PC-3 (cell line): Measurements from ENCODE around the gene CRTAC1. TPM values are rescaled to one million over a fixed set of nuclear protein-coding genes. Genes with fewer than 3 reads are reported as not detected.

Experiments
- ATAC-seq: fragments of 200-7000 bp; cut with Tn5 transposase; 2 replicates; pipeline ENCODE4 v1.9.1; 2020; ENCODE audit warnings: mild to moderate bottlenecking, moderate library complexity
- BruUV-seq: library from RNA; stranded (reverse); fragments of 400-500 nt; replicated peaks from 2 replicates; lab custom pipeline; 2021; lab: Mats Ljungman, UMichigan
- CTCF ChIA-PET: fragments of 300-600 bp; sonication (Branson Sonifier 250); formaldehyde crosslinking; loops from one replicate; lab custom pipeline; 2022; ENCODE audit warnings: antibody characterized with exemption; lab: Charles Lee
- POLR2A ChIA-PET: fragments of 300-600 bp; sonication (Branson Sonifier 250); formaldehyde crosslinking; loops from one replicate; lab custom pipeline; 2022; ENCODE audit warnings: antibody characterized with exemption; ENCODE audit not compliant: unreplicated experiment; lab: Charles Lee
- DNase-seq: peaks from one replicate; pipeline ENCODE4 v3.0.0-alpha.2; 2015
- H2AFZ ChIP-seq: fragments of 300-600 bp; sonication (generic); 2 replicates; pipeline ENCODE4 v1.6.0; 2016; ENCODE audit warnings: antibody characterized with exemption, low read length
- H3F3A ChIP-seq: fragments of 300-600 bp; sonication (generic); one replicate; pipeline ENCODE4 v1.6.0; 2017; ENCODE audit warnings: antibody characterized with exemption, low read length, control low read depth, mild to moderate bottlenecking; ENCODE audit not compliant: unreplicated experiment
- H3K27ac ChIP-seq: fragments of 300-600 bp; sonication (generic); 2 replicates; pipeline ENCODE4 v1.5.1; 2016; ENCODE audit warnings: mild to moderate bottlenecking, low read length
- H3K27me3 ChIP-seq: fragments of 300-600 bp; sonication (generic); 2 replicates; pipeline ENCODE4 v1.6.1; 2016; ENCODE audit warnings: low read length, mixed read lengths
- H3K36me3 ChIP-seq: fragments of 300-600 bp; sonication (generic); 2 replicates; pipeline ENCODE4 v1.6.1; 2016; ENCODE audit warnings: low read depth, mixed run types, low read length, mixed read lengths
- H3K4me1 ChIP-seq: fragments of 300-600 bp; sonication (generic); 2 replicates; pipeline ENCODE4 v1.5.1; 2016; ENCODE audit warnings: low read length; ENCODE audit not compliant: insufficient read depth
- H3K4me2 ChIP-seq: fragments of 300-600 bp; sonication (generic); 2 replicates; pipeline ENCODE4 v1.6.0; 2016; ENCODE audit warnings: low read length
- H3K4me3 ChIP-seq: fragments of 300-600 bp; sonication (generic); 2 replicates; pipeline ENCODE4 v1.5.1; 2016; ENCODE audit warnings: mild to moderate bottlenecking, low read length, mixed read lengths
- H3K79me2 ChIP-seq: fragments of 300-600 bp; sonication (generic); 2 replicates; pipeline ENCODE4 v1.6.1; 2017; ENCODE audit warnings: low read length, mixed read lengths
- H3K9ac ChIP-seq: fragments of 300-600 bp; sonication (generic); 2 replicates; pipeline ENCODE4 v1.6.0; 2016; ENCODE audit warnings: mild to moderate bottlenecking, low read length
- H3K9me2 ChIP-seq: fragments of 300-600 bp; sonication (generic); replicated peaks from 2 replicates; pipeline ENCODE4 v1.6.1; 2016; ENCODE audit warnings: mixed run types, low read length, mixed read lengths
- H3K9me3 ChIP-seq: fragments of 300-600 bp; sonication (generic); 2 replicates; pipeline ENCODE4 v1.6.1; 2016; ENCODE audit warnings: low read length, mixed read lengths
- H4K20me1 ChIP-seq: fragments of 300-600 bp; sonication (generic); 2 replicates; pipeline ENCODE4 v1.6.1; 2016; ENCODE audit warnings: low read length, mixed read lengths
- EZH2 ChIP-seq: fragments of 300-600 bp; sonication (generic); IDR thresholded peaks from one replicate; pipeline ENCODE4 v1.6.1; 2017; ENCODE audit warnings: antibody characterized with exemption, mild to moderate bottlenecking, low read length; ENCODE audit not compliant: unreplicated experiment
- EZH2phosphoT487 ChIP-seq: fragments of 300-600 bp; sonication (generic); IDR thresholded peaks from 2 replicates; pipeline ENCODE4 v1.6.1; 2018; ENCODE audit warnings: mild to moderate bottlenecking, antibody characterized with exemption, low read length, borderline replicate concordance
- intact Hi-C: fragments of 100-400 bp; cut with micrococcal nuclease; formaldehyde crosslinking; loops from 2 replicates; pipeline ENCODE4 v1.9.0; 2023
- total RNA-seq: library from RNA; depleted of rRNA; stranded (reverse); fragments of >200 nt; gene quantifications from 2 replicates; pipeline ENCODE4 v1.2.3, GENCODE V29; 2014
- TF ChIP-seq, protein P1 (sequence below): fragments of 300-600 bp; sonication (generic); conservative IDR thresholded peaks from 2 replicates; pipeline ENCODE4 v1.5.1; 2017; ENCODE audit warnings: antibody characterized with exemption, low read depth, mild to moderate bottlenecking, low read length

Gene CRTAC1
- total RNA-seq, 1 experiment from 2014 or later: not detected

DNA sequence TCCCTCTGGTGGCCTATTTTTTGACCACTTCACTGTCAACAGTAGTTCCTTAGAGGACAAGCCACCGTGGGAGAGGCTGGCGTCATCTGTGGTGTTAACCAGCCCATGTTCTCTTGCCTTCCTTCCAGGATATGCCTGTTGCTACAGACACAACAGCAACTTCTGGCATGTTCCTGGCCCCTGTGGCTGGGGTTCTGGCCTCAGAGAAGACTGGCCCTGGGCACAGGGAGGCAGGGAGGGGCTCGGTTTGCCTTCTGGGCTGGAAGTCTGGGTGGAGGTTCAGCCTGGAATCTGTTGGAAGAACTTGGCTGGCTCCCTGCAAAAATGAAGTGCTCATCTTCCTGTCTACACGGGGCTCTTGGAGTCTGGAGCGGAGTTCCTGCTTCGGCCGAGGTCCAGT is 155.0 kb downstream of the CRTAC1 start:
- H3K9me3 ChIP-seq: no peaks in the 10 kb centered on the region
- no peaks in the 10 kb centered on the region for H3K79me2 ChIP-seq
- no peaks in the 10 kb centered on the region for H3K36me3 ChIP-seq
- H2AFZ ChIP-seq: no peak overlapping the region
- H3K4me3 ChIP-seq: no peak overlapping the region
- no peaks in the 10 kb centered on the region for H3K9me2 ChIP-seq
- intact Hi-C loops: no loop called here
- H3F3A ChIP-seq: no peaks in the 10 kb centered on the region
- ATAC-seq (no peak), DNase-seq (no peak)
- peaks cover under 1% of the 10 kb centered on the region; the same call in 1 of the 2 replicates for H3K4me1 ChIP-seq
- no peak overlapping the region for H3K4me2 ChIP-seq
- no peak overlapping the region for H3K27ac ChIP-seq
- no peaks in the 10 kb centered on the region for H3K27me3 ChIP-seq
- POLR2A ChIA-PET: no interaction called here
- CTCF ChIA-PET: interaction anchor here (0.6 kb wide), 1 partner anchor 166 kb away, joined by 3 read pairs; no protein-coding TSS in a partner anchor
- BruUV-seq: no TSS peak
- TF ChIP-seq EZH2 (no peak), EZH2phosphoT487 (no peak)
- TF ChIP-seq, protein P1, sequence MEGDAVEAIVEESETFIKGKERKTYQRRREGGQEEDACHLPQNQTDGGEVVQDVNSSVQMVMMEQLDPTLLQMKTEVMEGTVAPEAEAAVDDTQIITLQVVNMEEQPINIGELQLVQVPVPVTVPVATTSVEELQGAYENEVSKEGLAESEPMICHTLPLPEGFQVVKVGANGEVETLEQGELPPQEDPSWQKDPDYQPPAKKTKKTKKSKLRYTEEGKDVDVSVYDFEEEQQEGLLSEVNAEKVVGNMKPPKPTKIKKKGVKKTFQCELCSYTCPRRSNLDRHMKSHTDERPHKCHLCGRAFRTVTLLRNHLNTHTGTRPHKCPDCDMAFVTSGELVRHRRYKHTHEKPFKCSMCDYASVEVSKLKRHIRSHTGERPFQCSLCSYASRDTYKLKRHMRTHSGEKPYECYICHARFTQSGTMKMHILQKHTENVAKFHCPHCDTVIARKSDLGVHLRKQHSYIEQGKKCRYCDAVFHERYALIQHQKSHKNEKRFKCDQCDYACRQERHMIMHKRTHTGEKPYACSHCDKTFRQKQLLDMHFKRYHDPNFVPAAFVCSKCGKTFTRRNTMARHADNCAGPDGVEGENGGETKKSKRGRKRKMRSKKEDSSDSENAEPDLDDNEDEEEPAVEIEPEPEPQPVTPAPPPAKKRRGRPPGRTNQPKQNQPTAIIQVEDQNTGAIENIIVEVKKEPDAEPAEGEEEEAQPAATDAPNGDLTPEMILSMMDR: no peak
- no peaks in the 10 kb centered on the region for H4K20me1 ChIP-seq
- H3K9ac ChIP-seq: no peak overlapping the region

DNA sequence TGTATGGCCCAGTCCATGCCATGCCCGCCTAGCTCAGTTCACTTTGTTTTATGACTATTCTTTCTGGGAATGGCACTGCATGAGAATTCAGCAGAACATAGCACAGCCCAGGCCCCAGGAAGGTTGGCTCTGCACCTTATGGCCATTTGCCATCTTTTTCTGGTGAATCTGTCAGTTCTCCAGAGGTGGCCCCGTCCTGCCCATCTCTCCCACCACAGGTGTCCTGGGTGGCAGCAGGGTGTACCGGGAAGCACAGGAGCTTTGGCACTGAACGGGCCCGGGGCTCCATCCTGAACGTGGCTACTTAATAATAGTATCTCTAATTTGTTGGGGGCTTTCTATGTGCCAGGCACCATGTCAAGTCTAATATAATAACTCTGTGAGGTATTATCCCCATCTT is 156.1 kb downstream of the CRTAC1 start:
- no peaks in the 10 kb centered on the region for H3K9me2 ChIP-seq
- ATAC-seq (no peak), DNase-seq (no peak)
- no peaks in the 10 kb centered on the region for H3K36me3 ChIP-seq
- no peak overlapping the region for H3K27ac ChIP-seq
- intact Hi-C loops: no loop called here
- H3F3A ChIP-seq: no peaks in the 10 kb centered on the region
- no peak overlapping the region for H2AFZ ChIP-seq
- no peaks in the 10 kb centered on the region for H3K27me3 ChIP-seq
- no peak overlapping the region for H3K9ac ChIP-seq
- H4K20me1 ChIP-seq: no peaks in the 10 kb centered on the region
- TF ChIP-seq EZH2 (no peak), EZH2phosphoT487 (no peak)
- TF ChIP-seq, protein P1: no peak
- no peak overlapping the region for H3K4me3 ChIP-seq
- H3K79me2 ChIP-seq: no peaks in the 10 kb centered on the region
- POLR2A ChIA-PET: no interaction called here
- CTCF ChIA-PET: no interaction called here
- no TSS peak for BruUV-seq
- H3K9me3 ChIP-seq: no peaks in the 10 kb centered on the region
- H3K4me2 ChIP-seq: no peak overlapping the region
- peaks cover 5% of the 10 kb centered on the region for H3K4me1 ChIP-seq

DNA sequence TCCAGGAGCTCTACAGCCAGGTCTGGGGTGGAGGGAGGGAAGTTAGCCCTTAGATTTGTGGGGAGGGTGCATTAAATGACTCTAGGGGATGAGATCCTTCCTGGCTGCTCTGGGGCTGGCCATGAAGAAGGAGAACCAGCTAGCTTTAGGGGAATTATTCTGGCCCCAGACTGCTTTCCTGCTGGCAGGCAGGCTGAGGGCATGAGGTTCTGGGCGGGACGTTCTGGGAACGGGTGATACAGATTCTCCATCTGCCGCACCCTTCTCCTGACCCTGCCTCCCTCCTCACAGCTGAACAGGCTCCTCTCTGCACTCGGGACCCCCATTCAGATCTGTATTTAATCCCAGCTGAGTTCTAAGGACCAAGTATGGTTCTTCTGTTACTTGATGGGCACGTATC is 156.9 kb downstream of the CRTAC1 start:
- no TSS peak for BruUV-seq
- Histone ChIP-seq H4K20me1 (no peaks in the 10 kb centered on the region), H3K4me3 (no peak overlapping the region), H3K27ac (no peak overlapping the region), H3K9me2 (no peaks in the 10 kb centered on the region), H3F3A (no peaks in the 10 kb centered on the region), H3K79me2 (no peaks in the 10 kb centered on the region), H3K4me2 (no peak overlapping the region), H3K4me1 (peaks cover 12% of the 10 kb centered on the region), H3K27me3 (no peaks in the 10 kb centered on the region), H2AFZ (no peak overlapping the region), H3K9me3 (no peaks in the 10 kb centered on the region), H3K36me3 (no peaks in the 10 kb centered on the region), H3K9ac (no peak overlapping the region)
- no peak for DNase-seq
- CTCF ChIA-PET: no interaction called here
- no peak for ATAC-seq
- TF ChIP-seq, protein P1: no peak
- TF ChIP-seq EZH2phosphoT487: no peak
- TF ChIP-seq EZH2: no peak
- POLR2A ChIA-PET: no interaction called here
- intact Hi-C loops: no loop called here
